Aorta (tissue), 5 donors: ENCODE data around the gene RAB18. TPM values are rescaled to one million over a fixed set of nuclear protein-coding genes. Genes with fewer than 3 reads are reported as not detected.
"Not testable (repeated sequence)": the region's sequence is repeated elsewhere in the genome, so short reads cannot be mapped to it uniquely, and the experiment has no call there.

Experiments used
- ATAC-seq: fragments of 200-7000 bp; cut with Tn5 transposase; one replicate; pipeline ENCODE4 v1.9.1; 2022; ENCODE audit warnings: moderate library complexity; ENCODE audit not compliant: low FRiP score
- DNase-seq, 2 donors: peaks; one replicate each; pipeline ENCODE4 v3.0.0-alpha.2; 2020
- H3K27ac ChIP-seq, 2 donors: one replicate each; pipeline ENCODE4 v1.5.1; 2013; ENCODE audit warnings: low read length in 2 of 2, mild to moderate bottlenecking in 2 of 2, moderate library complexity in 2 of 2, control low read depth in 1 of 2, inconsistent platforms in 1 of 2, low read depth in 1 of 2
- H3K27me3 ChIP-seq, 2 donors: one replicate each; pipeline ENCODE4 v1.6.1; 2013; ENCODE audit warnings: control low read depth in 1 of 2, low read length in 1 of 2, mild to moderate bottlenecking in 1 of 2, moderate library complexity in 1 of 2; ENCODE audit not compliant: insufficient read depth in 2 of 2, control insufficient read depth in 1 of 2
- H3K36me3 ChIP-seq, 2 donors: one replicate each; pipeline ENCODE4 v1.6.1; 2013; ENCODE audit warnings: control low read depth in 1 of 2, low read length in 1 of 2, mild to moderate bottlenecking in 1 of 2; ENCODE audit not compliant: insufficient read depth in 2 of 2, control insufficient read depth in 1 of 2
- H3K4me1 ChIP-seq, 2 donors: one replicate each; pipeline ENCODE4 v1.6.1; 2013; ENCODE audit warnings: low read length in 2 of 2, control low read depth in 1 of 2, mild to moderate bottlenecking in 1 of 2, moderate library complexity in 1 of 2; ENCODE audit not compliant: insufficient read depth in 2 of 2, control insufficient read depth in 1 of 2
- H3K4me3 ChIP-seq, 2 donors: one replicate each; pipeline ENCODE4 v1.5.1; 2013; ENCODE audit warnings: low read length in 2 of 2, control low read depth in 1 of 2, mild to moderate bottlenecking in 1 of 2
- H3K9me3 ChIP-seq: one replicate; pipeline ENCODE4 v1.6.1; 2013; ENCODE audit warnings: mild to moderate bottlenecking, low read length; ENCODE audit not compliant: control insufficient read depth
- WGBS, 2 donors: extraction: QIAGEN DNeasy Blood & Tissue Kit; methylation state at CpG; one replicate each; pipeline ENCODE4 v1.1.7; 2013; 5-methylcytosine and 5-hydroxymethylcytosine counted together
- intact Hi-C, 2 donors: fragments of 100-400 bp; cut with DNase I; formaldehyde crosslinking; loops; one replicate each; pipeline versions ENCODE4 v1.14.2 to v1.15.0; 2022
- polyA plus RNA-seq, 2 donors: library from polyadenylated mRNA; stranded (reverse); fragments of 200-250 nt; gene quantifications; one replicate each; pipeline ENCODE4 v1.2.3, GENCODE V29; 2013
- total RNA-seq, 2 donors: library from RNA; stranded (reverse); fragmentation: NEBNext Ultra II Directional; extraction: Animal tissue kit (Norgen Biotek cat#: 25700); gene quantifications; one replicate each; pipeline ENCODE4 v1.2.1, GENCODE V29; 2021
- donor health status: healthy with polysubstance abuse.
- donor health status: Bipolar disorder and iron deficiency.
- donor health status: DM: no; HTN: no; CAD: no.
- donor health status: DM: no; HTN: no; CAD: no.
- donor health status: DM: yes; HTN: yes; CAD: no.

Gene RAB18
- total and polyA plus RNA-seq, 4 donors = 39.3 to 105 (median 81.0) TPM

GRCh38 chr10:27494116-27494805 lies 9.8 kb upstream of the RAB18 start:
- Histone ChIP-seq H3K4me3 (no peak overlapping the region), H3K9me3 (peaks cover 7% of the 10 kb centered on the region), H3K4me1 (no peaks in the 10 kb centered on the region), H3K27me3 (peaks cover 0 to 1% of the 10 kb centered on the region in 2 donors), H3K27ac (no peak overlapping the region), H3K36me3 (no peaks in the 10 kb centered on the region)
- DNase-seq (no peak), ATAC-seq (no peak)
- WGBS, 2 donors = 76 to 86% methylated on average over 1 of the region's 1 CpG
- intact Hi-C loops = no loop called here

GRCh38 chr10:27496137-27496536 lies 8.0 kb upstream of the RAB18 start:
- ATAC-seq (no peak), DNase-seq (no peak)
- H3K27me3 ChIP-seq = no peaks in the 10 kb centered on the region
- H3K36me3 ChIP-seq = no peaks in the 10 kb centered on the region
- H3K4me1 ChIP-seq = no peaks in the 10 kb centered on the region
- peaks cover 4% of the 10 kb centered on the region for H3K9me3 ChIP-seq
- WGBS, 2 donors = 69 to 73% methylated on average over 4 of the region's 4 CpGs
- intact Hi-C loops = no loop called here
- no peak overlapping the region for H3K4me3 ChIP-seq
- no peak overlapping the region for H3K27ac ChIP-seq

DNA sequence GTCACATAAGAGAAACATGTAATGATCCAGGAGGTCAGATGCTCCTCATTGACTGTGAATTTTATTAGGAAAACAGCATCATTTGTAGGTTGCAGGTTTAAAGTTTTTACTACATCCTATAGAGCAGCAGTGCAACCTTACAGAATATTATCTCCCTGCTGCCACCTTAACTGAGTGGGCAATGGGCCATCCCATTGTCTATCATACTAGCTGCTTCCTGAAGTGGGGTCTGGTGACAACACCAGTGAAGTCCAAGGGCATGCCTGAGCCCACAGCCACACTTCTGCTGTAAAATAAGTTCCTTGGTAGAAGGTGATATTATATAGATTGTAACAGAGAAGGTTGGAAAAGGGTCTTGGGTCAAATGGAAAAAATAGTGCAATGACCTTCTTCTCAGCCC lies 4.0 kb upstream of the RAB18 start:
- ATAC-seq (no peak), DNase-seq (no peak)
- H3K27ac ChIP-seq = no peak overlapping the region
- no peaks in the 10 kb centered on the region for H3K27me3 ChIP-seq
- intact Hi-C loops = loop anchor here in 1 of 2 donors (10.0 kb wide), 1 partner anchor 255 kb away; the partner anchor contains the start of gene ACBD5
- no peak overlapping the region for H3K4me3 ChIP-seq
- H3K9me3 ChIP-seq = no peaks in the 10 kb centered on the region
- no peaks in the 10 kb centered on the region for H3K4me1 ChIP-seq
- H3K36me3 ChIP-seq = no peaks in the 10 kb centered on the region

DNA sequence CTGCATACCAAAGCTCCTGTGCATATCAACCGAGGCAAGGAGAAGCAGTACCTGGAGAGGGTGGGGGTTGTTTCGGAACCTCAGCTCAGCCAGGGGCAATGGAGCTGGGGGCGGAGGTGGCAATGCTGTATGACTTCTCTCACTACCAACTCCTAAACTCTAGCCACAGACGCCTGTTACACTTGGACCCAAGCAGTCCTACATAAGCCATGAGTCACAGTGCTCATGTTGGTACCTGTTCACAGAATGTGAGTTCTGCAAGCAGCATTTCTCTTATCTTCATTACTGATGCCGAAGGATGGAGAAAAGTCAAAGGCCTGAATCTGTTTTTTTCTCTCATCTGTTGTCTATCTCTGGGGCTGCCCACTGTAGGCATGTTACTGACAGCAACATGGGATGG lies 3.2 kb upstream of the RAB18 start:
- intact Hi-C loops = loop anchor here in 1 of 2 donors (10.0 kb wide), 1 partner anchor 256 kb away; the partner anchor contains the start of gene ACBD5

GRCh38 chr10:27503498-27504006 lies 552 bp upstream of the RAB18 start:
- Histone ChIP-seq H3K4me1 (peaks cover 0 to 3% of the 10 kb centered on the region in 2 donors), H3K27me3 (no peaks in the 10 kb centered on the region), H3K9me3 (no peaks in the 10 kb centered on the region), H3K27ac (peak overlapping the region in 1 of 2 donors; percentile 23), H3K4me3 (peak overlapping the region in 1 of 2 donors; percentile 37), H3K36me3 (no peaks in the 10 kb centered on the region)
- no peak for ATAC-seq
- intact Hi-C loops = loop anchor here in 1 of 2 donors (10.0 kb wide), 1 partner anchor 259 kb away; the partner anchor contains the start of gene ACBD5
- WGBS, 2 donors = 46 to 49% methylated on average over 4 of the region's 4 CpGs
- DNase-seq = no peak

More for the DNA sequence above, 3.2 kb upstream of the RAB18 start:
- ATAC-seq = no peak
- H3K4me3 ChIP-seq = no peak overlapping the region
- no peaks in the 10 kb centered on the region for H3K36me3 ChIP-seq
- no peaks in the 10 kb centered on the region for H3K27me3 ChIP-seq
- no peaks in the 10 kb centered on the region for H3K9me3 ChIP-seq
- 69 to 76% methylated on average over 5 of the region's 5 CpGs for WGBS, 2 donors
- no peak for DNase-seq
- H3K4me1 ChIP-seq = no peaks in the 10 kb centered on the region
- no peak overlapping the region for H3K27ac ChIP-seq

GRCh38 chr10:27504808-27505460 lies 830 bp downstream of the RAB18 start:
- 2 to 3% methylated on average over 13 of the region's 13 CpGs for WGBS, 2 donors
- no peaks in the 10 kb centered on the region for H3K9me3 ChIP-seq
- H3K27ac ChIP-seq = peak overlapping the region; percentile 5 to 83
- DNase-seq (no peak), ATAC-seq (no peak)
- H3K4me1 ChIP-seq = peaks cover 0 to 3% of the 10 kb centered on the region in 2 donors
- peak overlapping the region; percentile 52 to 84 for H3K4me3 ChIP-seq
- H3K36me3 ChIP-seq = no peaks in the 10 kb centered on the region
- intact Hi-C loops = loop anchor here in 1 of 2 donors (10.0 kb wide), 1 partner anchor 260 kb away; the partner anchor contains the start of gene ACBD5
- no peaks in the 10 kb centered on the region for H3K27me3 ChIP-seq

GRCh38 chr10:27505537-27505936 lies 1.4 kb downstream of the RAB18 start:
- H3K9me3 ChIP-seq, H3K36me3 ChIP-seq, H3K4me1 ChIP-seq, H3K27ac ChIP-seq, ATAC-seq, H3K4me3 ChIP-seq, H3K27me3 ChIP-seq: not testable (repeated sequence)
- intact Hi-C loops = loop anchor here in 1 of 2 donors (10.0 kb wide), 1 partner anchor 261 kb away; the partner anchor contains the start of gene ACBD5
- 89 to 90% methylated on average over 15 of the region's 15 CpGs for WGBS, 2 donors
- peak in 1 of 2 donors; percentile 33 for DNase-seq

DNA sequence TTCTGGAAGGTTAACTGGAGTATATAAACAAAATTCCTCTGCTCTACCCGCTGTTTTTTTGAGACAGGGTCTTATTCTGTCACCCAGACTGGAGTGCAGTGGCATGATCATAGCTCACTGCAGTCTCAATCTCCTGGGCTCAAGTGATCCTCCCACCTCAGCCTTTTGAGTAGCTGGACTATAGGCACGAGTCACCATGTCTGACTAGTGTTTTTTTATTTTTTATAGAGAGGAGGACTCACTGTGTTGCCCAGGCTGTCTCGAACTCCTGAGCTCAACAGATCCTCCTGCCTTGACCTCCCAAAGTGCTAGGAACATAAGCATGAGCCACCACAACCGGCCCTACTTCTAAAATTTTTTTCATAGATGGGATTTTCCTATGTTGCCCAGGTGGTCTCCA lies 2.2 kb downstream of the RAB18 start:
- WGBS, 2 donors = 59 to 63% methylated on average over 4 of the region's 4 CpGs
- Histone ChIP-seq H3K27ac (no peak overlapping the region), H3K4me3 (no peak overlapping the region)

More for the DNA sequence above, 2.2 kb downstream of the RAB18 start:
- no peaks in the 10 kb centered on the region for H3K9me3 ChIP-seq
- H3K4me1 ChIP-seq = peaks cover 0 to 3% of the 10 kb centered on the region in 2 donors
- intact Hi-C loops = loop anchor here in 1 of 2 donors (10.0 kb wide), 1 partner anchor 261 kb away; the partner anchor contains the start of gene ACBD5
- ATAC-seq = no peak
- no peaks in the 10 kb centered on the region for H3K27me3 ChIP-seq
- H3K36me3 ChIP-seq = no peaks in the 10 kb centered on the region
- no peak for DNase-seq
